H1 (cell line): Measurements from ENCODE around the gene DNAL1. TPM values are rescaled to one million over a fixed set of nuclear protein-coding genes. Genes with fewer than 3 reads are reported as not detected.
"Not testable (repeated sequence)": the region's sequence is repeated elsewhere in the genome, so short reads cannot be mapped to it uniquely, and the experiment has no call there.

Experiments
- CTCF ChIA-PET: fragments of 300-600 bp; sonication (Branson Sonifier 250); formaldehyde crosslinking; loops from one replicate; lab custom pipeline; 2021; ENCODE audit not compliant: partially characterized antibody; lab: Charles Lee
- POLR2A ChIA-PET: fragments of 300-600 bp; sonication (Branson Sonifier 250); formaldehyde crosslinking; loops from one replicate; lab custom pipeline; 2021; ENCODE audit warnings: inconsistent platforms; ENCODE audit not compliant: partially characterized antibody; lab: Charles Lee
- DNase-seq, 2 experiments: peaks; one replicate each; pipeline versions ENCODE4 v3.0.0 to v3.0.0-alpha.2; 2010 to 2022; ENCODE audit warnings: low spot score in 2 of 2, low read depth in 1 of 2, mixed read lengths in 1 of 2
- FAIRE-seq: peaks from 2 replicates; lab custom pipeline; 2011; peaks lifted over from hg19 to GRCh38; lab: Jason Lieb, UNC
- H2AFZ ChIP-seq: 2 replicates; pipeline ENCODE4 v1.8.1; 2012; ENCODE audit warnings: low read length, inconsistent platforms
- H2AK5ac ChIP-seq: 2 replicates; pipeline ENCODE4 v1.6.1; 2013; ENCODE audit warnings: low read depth, low read length
- H2BK120ac ChIP-seq: replicated peaks from 2 replicates; pipeline ENCODE3; 2013; ENCODE audit warnings: low read depth, low read length, inconsistent platforms
- H2BK12ac ChIP-seq: 2 replicates; pipeline ENCODE4 v1.6.1; 2013; ENCODE audit warnings: low read depth, low read length
- H2BK15ac ChIP-seq: 2 replicates; pipeline ENCODE4 v1.6.1; 2013; ENCODE audit warnings: low read length
- H2BK20ac ChIP-seq: 2 replicates; pipeline ENCODE4 v1.6.1; 2013; ENCODE audit warnings: low read length
- H2BK5ac ChIP-seq: 2 replicates; pipeline ENCODE4 v1.6.1; 2013; ENCODE audit warnings: low read depth, low read length
- H3K14ac ChIP-seq: 2 replicates; pipeline ENCODE4 v1.6.1; 2013; ENCODE audit warnings: inconsistent platforms; ENCODE audit not compliant: insufficient read length
- H3K18ac ChIP-seq: 2 replicates; pipeline ENCODE4 v1.6.1; 2013; ENCODE audit warnings: low read length; ENCODE audit errors: extremely low read depth
- H3K23ac ChIP-seq: 2 replicates; pipeline ENCODE4 v1.6.1; 2013; ENCODE audit warnings: inconsistent platforms; ENCODE audit not compliant: insufficient read length
- H3K23me2 ChIP-seq: 2 replicates; pipeline ENCODE4 v1.6.1; 2013; ENCODE audit warnings: low read depth, low read length
- H3K27ac ChIP-seq: 2 replicates; pipeline ENCODE4 v1.6.1; 2011; ENCODE audit warnings: low read depth, low read length, inconsistent platforms
- H3K27me3 ChIP-seq, 4 experiments: replicated peaks in 1 of 4; 1 replicate in 1 of 4; 2 replicates in 3 of 4; pipeline versions ENCODE4 v1.6.1 to v1.8.1; 2011 to 2013; ENCODE audit warnings: low read length in 3 of 4, mild to moderate bottlenecking in 3 of 4, inconsistent platforms in 2 of 4, mixed read lengths in 2 of 4, moderate library complexity in 1 of 4; ENCODE audit not compliant: control insufficient read depth in 3 of 4, insufficient read depth in 3 of 4; ENCODE audit errors: extremely low read depth in 1 of 4
- H3K36me3 ChIP-seq, 4 experiments: 2 replicates each; pipeline versions ENCODE4 v1.6.1 to v1.8.1; 2011 to 2013; ENCODE audit warnings: mild to moderate bottlenecking in 4 of 4, low read length in 3 of 4, moderate library complexity in 2 of 4, control low read depth in 1 of 4, inconsistent platforms in 1 of 4; ENCODE audit not compliant: insufficient read depth in 4 of 4, control insufficient read depth in 2 of 4
- H3K4ac ChIP-seq: replicated peaks from 2 replicates; pipeline ENCODE3; 2013; ENCODE audit warnings: low read length, low read depth, mixed read lengths, inconsistent platforms; ENCODE audit not compliant: insufficient read length
- H3K4me1 ChIP-seq, 4 experiments: replicated peaks in 1 of 4; 1 replicate in 1 of 4; 2 replicates in 3 of 4; pipeline versions ENCODE4 v1.6.1 to v1.8.1; 2011 to 2013; ENCODE audit warnings: low read length in 3 of 4, inconsistent platforms in 2 of 4, mixed read lengths in 1 of 4; ENCODE audit not compliant: insufficient read depth in 4 of 4, control insufficient read depth in 3 of 4
- H3K4me2 ChIP-seq, 2 experiments: 2 replicates each; pipeline versions ENCODE4 v1.6.1 to v1.8.1; 2011 to 2013; ENCODE audit warnings: low read depth in 2 of 2, low read length in 2 of 2, control low read depth in 1 of 2, inconsistent platforms in 1 of 2, mild to moderate bottlenecking in 1 of 2; ENCODE audit not compliant: insufficient read depth in 1 of 2
- H3K4me3 ChIP-seq, 4 experiments: fragments of 200-600, 300-600 bp in 1 of 4; sonication (generic), shearing (Covaris generic), sonication (Bioruptor Twin) in 1 of 4; 2 replicates each; pipeline versions ENCODE4 v1.5.1 to v1.8.1; 2011 to 2016; ENCODE audit warnings: low read length in 4 of 4, low read depth in 3 of 4, control low read depth in 2 of 4, inconsistent platforms in 2 of 4, mild to moderate bottlenecking in 2 of 4, mixed read lengths in 1 of 4, moderate library complexity in 1 of 4; ENCODE audit not compliant: insufficient read depth in 2 of 4; ENCODE audit errors: extremely low read depth in 1 of 4
- H3K56ac ChIP-seq: replicated peaks from 2 replicates; pipeline ENCODE3; 2013; ENCODE audit warnings: low read depth, mild to moderate bottlenecking, mixed read lengths, low read length, inconsistent platforms; ENCODE audit not compliant: insufficient read length
- H3K79me1 ChIP-seq: 2 replicates; pipeline ENCODE4 v1.6.1; 2013; ENCODE audit warnings: low read depth, low read length, control low read depth
- H3K79me2 ChIP-seq, 2 experiments: 2 replicates each; pipeline versions ENCODE4 v1.6.1 to v1.8.1; 2012 to 2013; ENCODE audit warnings: low read length in 2 of 2, mild to moderate bottlenecking in 2 of 2, inconsistent platforms in 1 of 2; ENCODE audit not compliant: insufficient read depth in 2 of 2, control insufficient read depth in 1 of 2
- H3K9ac ChIP-seq, 4 experiments: replicated peaks in 1 of 4; 1 replicate in 1 of 4; 2 replicates in 3 of 4; pipeline versions ENCODE4 v1.6.1 to v1.8.1; 2011 to 2013; ENCODE audit warnings: low read depth in 3 of 4, low read length in 3 of 4, control low read depth in 2 of 4, mild to moderate bottlenecking in 2 of 4, moderate library complexity in 2 of 4, inconsistent platforms in 1 of 4; ENCODE audit errors: extremely low read depth in 1 of 4
- H3K9me3 ChIP-seq, 2 experiments: 2 replicates each; pipeline versions ENCODE4 v1.6.1 to v1.8.1; 2012 to 2013; ENCODE audit warnings: mild to moderate bottlenecking in 2 of 2, moderate library complexity in 2 of 2, control low read depth in 1 of 2, inconsistent platforms in 1 of 2, low read depth in 1 of 2, low read length in 1 of 2, mixed read lengths in 1 of 2; ENCODE audit not compliant: insufficient read depth in 2 of 2
- H4K20me1 ChIP-seq, 2 experiments: replicated peaks in 1 of 2; 2 replicates each; pipeline versions ENCODE3 to v1.8.1; 2011 to 2013; ENCODE audit warnings: inconsistent platforms in 2 of 2, low read length in 2 of 2, mild to moderate bottlenecking in 1 of 2; ENCODE audit not compliant: insufficient read depth in 2 of 2, control insufficient read depth in 1 of 2
- H4K5ac ChIP-seq: 2 replicates; pipeline ENCODE4 v1.6.1; 2013; ENCODE audit warnings: low read length, low read depth, mixed read lengths, inconsistent platforms; ENCODE audit not compliant: insufficient read length
- H4K8ac ChIP-seq: 2 replicates; pipeline ENCODE4 v1.8.0; 2013; ENCODE audit warnings: mild to moderate bottlenecking, moderate library complexity, low read length, inconsistent platforms; ENCODE audit not compliant: insufficient read depth; ENCODE audit errors: extremely low read depth
- H4K91ac ChIP-seq: replicated peaks from 2 replicates; pipeline ENCODE3; 2013; ENCODE audit warnings: low read length, mixed read lengths, inconsistent platforms; ENCODE audit not compliant: insufficient read length
- WGBS, 2 experiments: shearing (Covaris generic) in 1 of 2; methylation state at CpG; one replicate each; pipeline versions ENCODE4 v1.1.6 to v1.1.7; 2013 to 2015; ENCODE audit warnings: low lambda C conversion rate in 2 of 2, mixed read lengths in 2 of 2, inconsistent platforms in 1 of 2, low coverage in 1 of 2, missing lambda C conversion rate in 1 of 2; ENCODE audit not compliant: insufficient replicate concordance in 2 of 2, insufficient coverage in 1 of 2, insufficient read length in 1 of 2; ENCODE audit errors: extremely low coverage in 1 of 2, missing lambda C conversion rate in 1 of 2; 5-methylcytosine and 5-hydroxymethylcytosine counted together
- polyA plus RNA-seq, 7 experiments: library from polyadenylated mRNA; depleted of rRNA in 3 of 7; stranded (reverse) in 5 of 7; unstranded in 2 of 7; fragments of >200 nt in 5 of 7; fragments of 200-250 nt in 2 of 7; gene quantifications; 1 replicate in 5 of 7; 2 replicates in 1 of 7; 4 replicates in 1 of 7; pipeline versions ENCODE4 v1.2.1 to v1.2.3, GENCODE V29; 2011 to 2013; ENCODE audit warnings: missing spikeins in 2 of 7, mixed read lengths in 2 of 7
- total RNA-seq: library from RNA; stranded (reverse); fragmentation: NEBNext Ultra II Directional; extraction: Animal tissue kit (Norgen Biotek cat#: 25700); gene quantifications from 2 replicates; pipeline ENCODE4 v1.2.1, GENCODE V29; 2021

DNAL1 gene
- total and polyA plus RNA-seq, 2 of the 8 experiments (the other 6 are each of a cell fraction or from before 2014, with no cell fraction given): 2.8 to 16.8 TPM

DNA sequence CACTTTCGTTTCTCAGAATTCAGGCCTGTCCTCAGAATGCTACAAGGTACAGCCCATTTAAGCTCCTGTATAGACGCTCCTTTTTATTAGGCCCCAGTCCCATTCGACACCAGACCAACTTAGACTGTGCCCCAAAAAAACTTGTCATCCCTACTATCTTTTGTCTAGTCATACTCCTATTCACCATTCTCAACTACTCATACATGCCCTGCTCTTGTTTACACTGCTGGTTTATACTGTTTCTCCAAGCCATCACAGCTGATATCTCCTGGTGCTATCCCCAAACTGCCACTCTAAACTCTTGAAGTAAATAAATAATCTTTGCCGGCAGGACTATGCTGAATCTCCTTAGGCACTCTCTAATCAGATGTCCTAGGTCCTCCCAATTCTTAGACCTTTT lies 63.3 kb downstream of the DNAL1 start:
- H3K9me3 ChIP-seq, H3K18ac ChIP-seq, H3K27me3 ChIP-seq, H2AK5ac ChIP-seq, H3K27ac ChIP-seq, H2BK5ac ChIP-seq, H3K4me1 ChIP-seq, POLR2A ChIA-PET, H2BK15ac ChIP-seq, H2BK12ac ChIP-seq, H3K56ac ChIP-seq, H2BK120ac ChIP-seq, H3K9ac ChIP-seq, H4K5ac ChIP-seq, H2BK20ac ChIP-seq, H3K4ac ChIP-seq, H4K91ac ChIP-seq, H3K23ac ChIP-seq, H2AFZ ChIP-seq, DNase-seq, H3K4me3 ChIP-seq, FAIRE-seq, H3K4me2 ChIP-seq, H4K8ac ChIP-seq, CTCF ChIA-PET, H3K14ac ChIP-seq, H3K79me1 ChIP-seq, H3K36me3 ChIP-seq: not testable (repeated sequence)
- peaks cover 8 to 14% of the 10 kb centered on the region in 2 experiments for H4K20me1 ChIP-seq
- peaks cover 11% of the 10 kb centered on the region for H3K23me2 ChIP-seq
- peaks cover 5 to 27% of the 10 kb centered on the region in 2 experiments for H3K79me2 ChIP-seq
- WGBS, 2 experiments: 91% methylated on average over 4 of the region's 4 CpGs; no CpG with 5 or more reads in 1 of the 2 experiments
